Liver (tissue), 9 donors: ENCODE data around the gene NAA50. TPM values are rescaled to one million over a fixed set of nuclear protein-coding genes. Genes with fewer than 3 reads are reported as not detected.

ENCODE experiments used
- DNase-seq: peaks from one replicate; pipeline ENCODE4 v3.0.0-alpha.2; 2017; ENCODE audit warnings: low spot score
- H3K27ac ChIP-seq, 2 donors: one replicate each; pipeline ENCODE4 v1.7.0; 2013; ENCODE audit warnings: inconsistent platforms in 2 of 2, low read length in 2 of 2, control low read depth in 1 of 2, low read depth in 1 of 2, mild to moderate bottlenecking in 1 of 2
- H3K27me3 ChIP-seq, 4 donors: one replicate each; pipeline versions ENCODE4 v1.6.1 to v1.7.0; 2013; ENCODE audit warnings: low read length in 3 of 4, inconsistent platforms in 1 of 4, mild to moderate bottlenecking in 1 of 4, moderate library complexity in 1 of 4; ENCODE audit not compliant: control insufficient read depth in 4 of 4, insufficient read depth in 4 of 4
- H3K36me3 ChIP-seq, 4 donors: one replicate each; pipeline versions ENCODE4 v1.6.1 to v1.7.0; 2013; ENCODE audit warnings: low read length in 3 of 4, mild to moderate bottlenecking in 3 of 4, low read depth in 1 of 4, moderate library complexity in 1 of 4; ENCODE audit not compliant: control insufficient read depth in 4 of 4, insufficient read depth in 3 of 4
- H3K4me1 ChIP-seq, 4 donors: one replicate each; pipeline versions ENCODE4 v1.6.1 to v1.7.0; 2013; ENCODE audit warnings: low read length in 3 of 4, mild to moderate bottlenecking in 3 of 4, moderate library complexity in 1 of 4; ENCODE audit not compliant: control insufficient read depth in 4 of 4, insufficient read depth in 4 of 4
- H3K4me3 ChIP-seq, 3 donors: one replicate each; pipeline versions ENCODE4 v1.6.1 to v1.7.0; 2013; ENCODE audit warnings: low read length in 3 of 3, control low read depth in 1 of 3, low read depth in 1 of 3, mild to moderate bottlenecking in 1 of 3
- H3K9ac ChIP-seq, 2 donors: one replicate each; pipeline ENCODE4 v1.7.0; 2013; ENCODE audit warnings: low read length in 2 of 2, mild to moderate bottlenecking in 2 of 2, moderate library complexity in 2 of 2, control low read depth in 1 of 2, low read depth in 1 of 2
- H3K9me3 ChIP-seq, 4 donors: one replicate each; pipeline versions ENCODE4 v1.6.1 to v1.7.0; 2013; ENCODE audit warnings: low read length in 3 of 4; ENCODE audit not compliant: control insufficient read depth in 4 of 4
- ATF3 ChIP-seq: IDR thresholded peaks from 2 replicates; pipeline ENCODE4 v1.6.1; 2016; ENCODE audit warnings: antibody characterized with exemption
- CTCF ChIP-seq: fragments of 150-350 bp; IDR thresholded peaks from 2 replicates; pipeline ENCODE4 v1.5.1; 2017; ENCODE audit warnings: improper control_type of control experiment, low read depth, low read length; ENCODE audit not compliant: missing input control
- EGR1 ChIP-seq, 2 donors: IDR thresholded peaks; 2 replicates each; pipeline ENCODE4 v1.6.1; 2016 to 2018; ENCODE audit warnings: antibody characterized with exemption in 2 of 2, low read depth in 2 of 2
- FOXA1 ChIP-seq: IDR thresholded peaks from 2 replicates; pipeline ENCODE4 v1.6.1; 2016; ENCODE audit warnings: antibody characterized with exemption
- FOXA2 ChIP-seq: IDR thresholded peaks from 2 replicates; pipeline ENCODE4 v1.6.1; 2016; ENCODE audit warnings: antibody characterized with exemption
- GABPA ChIP-seq, 2 donors: IDR thresholded peaks in 1 of 2; conservative IDR thresholded peaks in 1 of 2; 2 replicates each; pipeline ENCODE4 v1.6.1; 2016; ENCODE audit warnings: antibody characterized with exemption in 2 of 2, mild to moderate bottlenecking in 1 of 2, moderate library complexity in 1 of 2
- HNF4A ChIP-seq, 2 donors: conservative IDR thresholded peaks; 2 replicates each; pipeline ENCODE4 v1.6.1; 2016; ENCODE audit warnings: antibody characterized with exemption in 2 of 2, mild to moderate bottlenecking in 2 of 2
- HNF4G ChIP-seq: IDR thresholded peaks from 2 replicates; pipeline ENCODE4 v1.6.1; 2016; ENCODE audit warnings: antibody characterized with exemption
- JUND ChIP-seq, 2 donors: IDR thresholded peaks; 2 replicates each; pipeline ENCODE4 v1.6.1; 2016; ENCODE audit warnings: antibody characterized with exemption in 2 of 2
- MAX ChIP-seq: IDR thresholded peaks from 2 replicates; pipeline ENCODE4 v1.6.1; 2016; ENCODE audit warnings: antibody characterized with exemption
- NR2F2 ChIP-seq: IDR thresholded peaks from 2 replicates; pipeline ENCODE4 v1.6.1; 2016; ENCODE audit warnings: antibody characterized with exemption
- RAD21 ChIP-seq, 2 donors: IDR thresholded peaks; 2 replicates each; pipeline ENCODE4 v1.6.1; 2016; ENCODE audit warnings: antibody characterized with exemption in 2 of 2, mild to moderate bottlenecking in 2 of 2
- REST ChIP-seq: IDR thresholded peaks from 2 replicates; pipeline ENCODE4 v1.6.1; 2016; ENCODE audit warnings: antibody characterized with exemption, mild to moderate bottlenecking
- RXRA ChIP-seq, 2 donors: IDR thresholded peaks; 2 replicates each; pipeline ENCODE4 v1.6.1; 2017 to 2018; ENCODE audit warnings: antibody characterized with exemption in 2 of 2, mild to moderate bottlenecking in 1 of 2
- SP1 ChIP-seq: IDR thresholded peaks from 2 replicates; pipeline ENCODE4 v1.6.1; 2018; ENCODE audit warnings: antibody characterized with exemption, mild to moderate bottlenecking
- TAF1 ChIP-seq: conservative IDR thresholded peaks from 2 replicates; pipeline ENCODE4 v1.6.1; 2016; ENCODE audit warnings: antibody characterized with exemption, mild to moderate bottlenecking
- YY1 ChIP-seq: IDR thresholded peaks from 2 replicates; pipeline ENCODE4 v1.6.1; 2016; ENCODE audit warnings: antibody characterized with exemption, mild to moderate bottlenecking
- ZBTB33 ChIP-seq: IDR thresholded peaks from 2 replicates; pipeline ENCODE4 v1.6.1; 2016; ENCODE audit warnings: antibody characterized with exemption
- WGBS: extraction: QIAGEN DNeasy Blood & Tissue Kit; methylation state at CpG from one replicate; pipeline ENCODE4 v1.1.7; 2013; 5-methylcytosine and 5-hydroxymethylcytosine counted together
- polyA plus RNA-seq, 2 donors: library from polyadenylated mRNA; stranded (reverse) in 1 of 2; unstranded in 1 of 2; fragments of 200-250 nt in 1 of 2; fragments of >200 nt in 1 of 2; fragmentation: Nextera tagmentation in 1 of 2; extraction: Ambion mirVana in 1 of 2; gene quantifications; one replicate each; pipeline versions ENCODE4 v1.2.1 to v1.2.3, GENCODE V29; 2013 to 2015
- total RNA-seq, 2 donors: library from RNA; depleted of rRNA; stranded (reverse); fragments of >200 nt; gene quantifications; one replicate each; pipeline ENCODE4 v1.2.3, GENCODE V29; 2014
- donor health status: healthy.
- donor health status: healthy.
- donor health status: healthy.
- donor health status: healthy.
- donor health status: healthy.

Gene NAA50
- total and polyA plus RNA-seq, 4 donors, result 37.3 to 162 (median 73.9) TPM

- Histone ChIP-seq H3K27me3 (no peaks in the 10 kb centered on the region), H3K9ac (no peak overlapping the region), H3K4me1 (peaks cover 0 to 2% (median 0%) of the 10 kb centered on the region in 4 donors), H3K36me3 (no peaks in the 10 kb centered on the region), H3K27ac (no peak overlapping the region), H3K9me3 (no peaks in the 10 kb centered on the region), H3K4me3 (no peak overlapping the region)
- no peak for DNase-seq
- 93% methylated on average over 2 of the region's 2 CpGs for WGBS
- TF ChIP-seq NR2F2 (no peak), JUND (IDR thresholded peaks at IDR 0.05) (no peak), FOXA1 (no peak), YY1 (no peak), RXRA (IDR thresholded peaks at IDR 0.05) (no peak), MAX (no peak), GABPA (IDR thresholded peaks at IDR 0.05 in 1 of 2, conservative IDR thresholded peaks at IDR 0.05 in 1 of 2) (no peak), REST (no peak), CTCF (no peak), SP1 (no peak), ZBTB33 (no peak), HNF4G (no peak), EGR1 (IDR thresholded peaks at IDR 0.05; ENCODE audit: low read depth in 2 of 2) (no peak), HNF4A (conservative IDR thresholded peaks at IDR 0.05) (no peak), RAD21 (IDR thresholded peaks at IDR 0.05) (no peak), TAF1 (no peak)
Measured at GRCh38 chr3:113764698-113765097, 18.6 kb upstream of the NAA50 start.

GRCh38 chr3:113758389-113759024 is 12.5 kb upstream of the NAA50 start:
- no peak overlapping the region for H3K9ac ChIP-seq
- H3K4me1 ChIP-seq, result peaks cover 0 to 4% (median 0%) of the 10 kb centered on the region in 4 donors
- WGBS, result 99% methylated on average over 1 of the region's 1 CpG
- no peaks in the 10 kb centered on the region for H3K9me3 ChIP-seq
- no peak overlapping the region for H3K27ac ChIP-seq
- peaks cover 0 to 3% (median 0%) of the 10 kb centered on the region in 4 donors for H3K36me3 ChIP-seq
- H3K4me3 ChIP-seq, result no peak overlapping the region
- H3K27me3 ChIP-seq, result no peaks in the 10 kb centered on the region
- no peak for DNase-seq
- TF ChIP-seq HNF4G (no peak), SP1 (no peak), HNF4A (conservative IDR thresholded peaks at IDR 0.05) (no peak), ATF3 (no peak), TAF1 (no peak), REST (no peak), ZBTB33 (no peak), YY1 (no peak), NR2F2 (no peak), FOXA2 (no peak)
